ENCODE data around the gene PFDN6.

DNA sequence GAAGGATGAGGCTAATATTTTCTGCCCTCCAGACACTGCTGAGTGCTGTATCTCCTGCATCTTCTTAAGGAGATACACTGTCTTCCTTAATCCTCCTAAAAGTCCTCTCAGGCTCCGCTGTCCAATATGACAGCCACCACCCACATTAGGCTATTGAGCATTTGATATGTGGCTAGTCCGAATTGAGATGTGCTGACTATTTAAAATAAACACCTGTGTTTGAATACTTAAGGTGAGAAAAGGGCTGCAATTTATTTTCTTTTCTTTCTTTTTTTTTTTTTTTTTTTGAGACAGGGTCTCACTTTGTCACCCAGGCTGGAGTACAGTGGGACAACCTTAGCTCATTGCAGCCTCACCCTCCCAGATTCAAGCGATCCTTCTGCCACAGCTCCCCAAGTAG is 12.5 kb downstream of the PFDN6 start:
- TF ChIP-seq EP300 (IDR thresholded peaks at IDR 0.05), result no peak
- TF ChIP-seq, protein P1, sequence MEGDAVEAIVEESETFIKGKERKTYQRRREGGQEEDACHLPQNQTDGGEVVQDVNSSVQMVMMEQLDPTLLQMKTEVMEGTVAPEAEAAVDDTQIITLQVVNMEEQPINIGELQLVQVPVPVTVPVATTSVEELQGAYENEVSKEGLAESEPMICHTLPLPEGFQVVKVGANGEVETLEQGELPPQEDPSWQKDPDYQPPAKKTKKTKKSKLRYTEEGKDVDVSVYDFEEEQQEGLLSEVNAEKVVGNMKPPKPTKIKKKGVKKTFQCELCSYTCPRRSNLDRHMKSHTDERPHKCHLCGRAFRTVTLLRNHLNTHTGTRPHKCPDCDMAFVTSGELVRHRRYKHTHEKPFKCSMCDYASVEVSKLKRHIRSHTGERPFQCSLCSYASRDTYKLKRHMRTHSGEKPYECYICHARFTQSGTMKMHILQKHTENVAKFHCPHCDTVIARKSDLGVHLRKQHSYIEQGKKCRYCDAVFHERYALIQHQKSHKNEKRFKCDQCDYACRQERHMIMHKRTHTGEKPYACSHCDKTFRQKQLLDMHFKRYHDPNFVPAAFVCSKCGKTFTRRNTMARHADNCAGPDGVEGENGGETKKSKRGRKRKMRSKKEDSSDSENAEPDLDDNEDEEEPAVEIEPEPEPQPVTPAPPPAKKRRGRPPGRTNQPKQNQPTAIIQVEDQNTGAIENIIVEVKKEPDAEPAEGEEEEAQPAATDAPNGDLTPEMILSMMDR (IDR thresholded peaks at IDR 0.05), result no peak
